AG04449 (cell line): ENCODE measurements around the gene TOR2A.
A peak's percentile ranks its signal among the peaks of the same experiment; 100 is the strongest.

Experiments used
- CTCF ChIA-PET: fragments of 350-600 bp; formaldehyde crosslinking; extraction: SDS; loops from one replicate; lab custom pipeline; 2021; ENCODE audit warnings: antibody characterized with exemption; lab: Yijun Ruan, JAX
- POLR2A ChIA-PET: fragments of 400-600, 350-600 bp; formaldehyde crosslinking; extraction: SDS; loops from one replicate; lab custom pipeline; 2020; ENCODE audit warnings: antibody characterized with exemption, inconsistent platforms; lab: Yijun Ruan, JAX
- DNase-seq: peaks from one replicate; pipeline ENCODE4 v3.0.0-alpha.2; 2010; ENCODE audit warnings: low read depth, low spot score
- H3K4me3 ChIP-seq: 2 replicates; pipeline ENCODE4 v1.5.1; 2011; ENCODE audit warnings: low read depth, mild to moderate bottlenecking, control low read depth, low read length
- TF ChIP-seq, protein P1 (sequence below): IDR thresholded peaks from one replicate; pipeline ENCODE4 v1.5.1; 2011; ENCODE audit warnings: mild to moderate bottlenecking, moderate library complexity, low read length, control low read depth, inconsistent platforms; ENCODE audit not compliant: insufficient read depth; ENCODE audit errors: missing control alignments

The TOR2A gene

DNA sequence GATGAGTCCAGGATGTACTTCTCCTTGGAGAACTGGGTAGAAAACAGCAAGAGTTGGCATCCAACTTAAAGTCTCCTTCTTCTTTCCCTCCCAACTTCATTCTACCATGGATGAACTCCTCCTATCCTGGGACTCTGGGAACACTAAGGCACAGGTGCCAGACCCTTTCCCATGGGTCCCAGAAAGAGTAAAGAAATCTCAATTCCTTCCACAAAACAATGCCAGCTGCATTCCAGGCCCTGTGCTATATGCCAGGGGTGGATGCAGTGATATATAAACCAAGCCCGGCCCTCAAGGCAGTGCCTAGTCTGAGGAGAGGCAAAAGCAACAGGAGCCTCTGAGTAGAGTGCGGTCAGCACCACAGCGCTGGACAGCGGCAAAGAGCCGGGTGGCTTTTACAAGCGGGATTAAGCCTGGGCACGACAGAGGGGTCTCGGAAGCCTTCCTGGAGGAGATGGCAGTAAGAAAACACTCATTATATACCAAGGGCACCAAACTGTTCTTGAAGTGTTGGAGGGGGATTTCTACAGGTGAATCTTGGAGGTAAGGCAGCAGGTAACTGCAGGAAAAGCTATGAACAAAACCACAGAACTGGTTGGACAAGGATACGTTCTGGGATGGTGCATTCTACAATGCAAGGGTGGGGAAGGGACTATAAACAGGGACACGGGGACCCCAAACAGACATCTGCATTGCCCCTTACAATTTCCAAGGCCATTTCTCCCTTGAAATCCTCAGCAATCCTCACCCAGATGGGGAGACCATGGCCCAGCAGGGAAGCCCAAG is 16.4 kb upstream of the TOR2A start:
- ChIA-PET CTCF (interaction anchor here (0.5 to 1.4 kb wide), 2 partner anchors 16 to 132 kb away, joined by 3 read pairs; partner anchors contain the start of gene TOR2A), POLR2A (no interaction called here)
- H3K4me3 ChIP-seq, result no peak overlapping the region
- DNase-seq, result no peak
- TF ChIP-seq, protein P1, sequence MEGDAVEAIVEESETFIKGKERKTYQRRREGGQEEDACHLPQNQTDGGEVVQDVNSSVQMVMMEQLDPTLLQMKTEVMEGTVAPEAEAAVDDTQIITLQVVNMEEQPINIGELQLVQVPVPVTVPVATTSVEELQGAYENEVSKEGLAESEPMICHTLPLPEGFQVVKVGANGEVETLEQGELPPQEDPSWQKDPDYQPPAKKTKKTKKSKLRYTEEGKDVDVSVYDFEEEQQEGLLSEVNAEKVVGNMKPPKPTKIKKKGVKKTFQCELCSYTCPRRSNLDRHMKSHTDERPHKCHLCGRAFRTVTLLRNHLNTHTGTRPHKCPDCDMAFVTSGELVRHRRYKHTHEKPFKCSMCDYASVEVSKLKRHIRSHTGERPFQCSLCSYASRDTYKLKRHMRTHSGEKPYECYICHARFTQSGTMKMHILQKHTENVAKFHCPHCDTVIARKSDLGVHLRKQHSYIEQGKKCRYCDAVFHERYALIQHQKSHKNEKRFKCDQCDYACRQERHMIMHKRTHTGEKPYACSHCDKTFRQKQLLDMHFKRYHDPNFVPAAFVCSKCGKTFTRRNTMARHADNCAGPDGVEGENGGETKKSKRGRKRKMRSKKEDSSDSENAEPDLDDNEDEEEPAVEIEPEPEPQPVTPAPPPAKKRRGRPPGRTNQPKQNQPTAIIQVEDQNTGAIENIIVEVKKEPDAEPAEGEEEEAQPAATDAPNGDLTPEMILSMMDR, result no peak

DNA sequence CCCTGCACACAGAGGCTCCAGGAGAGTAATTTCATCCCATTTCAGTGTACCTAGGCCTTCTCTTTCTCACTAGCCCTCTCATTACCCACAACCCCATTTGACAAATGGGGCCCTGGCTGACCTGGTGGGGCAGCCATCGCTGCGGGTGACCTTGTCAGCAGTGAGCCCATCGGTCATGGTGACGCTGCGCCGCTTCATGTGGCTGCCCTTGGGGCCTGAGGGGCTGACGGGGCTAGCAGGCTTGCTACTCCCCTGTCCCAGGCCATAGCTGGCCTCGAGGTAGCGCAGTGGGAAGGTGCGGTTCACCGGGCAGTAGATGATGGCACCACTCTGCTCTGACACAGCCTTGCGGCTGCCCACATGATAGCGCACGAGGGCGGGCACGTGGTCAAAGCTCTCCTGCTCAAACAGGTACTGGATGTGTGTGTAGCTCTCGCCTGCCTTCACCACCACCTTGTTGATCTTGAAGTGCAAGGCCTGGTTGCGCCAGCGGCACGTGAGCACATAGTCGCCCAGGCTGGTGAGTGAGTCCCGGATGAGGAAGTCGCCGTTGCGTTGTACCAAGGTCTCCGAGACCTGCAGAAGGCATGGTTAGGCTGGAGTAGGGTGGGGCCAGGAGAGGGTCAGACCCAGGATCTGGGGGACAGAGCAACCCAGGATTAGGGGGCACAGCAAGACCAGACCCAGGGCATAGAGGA is 14.1 kb upstream of the TOR2A start:
- DNase-seq, result no peak
- TF ChIP-seq, protein P1, result no peak
- H3K4me3 ChIP-seq, result no peak overlapping the region
- ChIA-PET POLR2A (no interaction called here), CTCF (interaction anchor here (0.5 to 1.5 kb wide), 3 partner anchors 14 to 26 kb away, joined by 3 to 6 read pairs (median 3); partner anchors contain the start of gene TOR2A)

- H3K4me3 ChIP-seq, result no peak overlapping the region
Observed at GRCh38 chr9:127746959-127747569, 12.0 kb upstream of the TOR2A start.

GRCh38 chr9:127744398-127745110 is 9.5 kb upstream of the TOR2A start:
- CTCF ChIA-PET, result interaction anchor here (1.5 to 4.7 kb wide), 4 partner anchors 9 to 177 kb away, joined by 5 to 30 read pairs (median 8); partner anchors contain the start of genes CDK9 and TOR2A
- POLR2A ChIA-PET, result interaction anchor here (0.5 to 0.8 kb wide), 2 partner anchors 21 to 47 kb away, joined by 3 read pairs; no protein-coding TSS in a partner anchor

More at GRCh38 chr9:127746959-127747569, 12.0 kb upstream of the TOR2A start:
- no peak for DNase-seq
- TF ChIP-seq, protein P1, result no peak
- POLR2A ChIA-PET, result interaction anchor here (0.6 kb wide), 1 partner anchor 14 kb away, joined by 5 read pairs; no protein-coding TSS in a partner anchor
- CTCF ChIA-PET, result no interaction called here

DNA sequence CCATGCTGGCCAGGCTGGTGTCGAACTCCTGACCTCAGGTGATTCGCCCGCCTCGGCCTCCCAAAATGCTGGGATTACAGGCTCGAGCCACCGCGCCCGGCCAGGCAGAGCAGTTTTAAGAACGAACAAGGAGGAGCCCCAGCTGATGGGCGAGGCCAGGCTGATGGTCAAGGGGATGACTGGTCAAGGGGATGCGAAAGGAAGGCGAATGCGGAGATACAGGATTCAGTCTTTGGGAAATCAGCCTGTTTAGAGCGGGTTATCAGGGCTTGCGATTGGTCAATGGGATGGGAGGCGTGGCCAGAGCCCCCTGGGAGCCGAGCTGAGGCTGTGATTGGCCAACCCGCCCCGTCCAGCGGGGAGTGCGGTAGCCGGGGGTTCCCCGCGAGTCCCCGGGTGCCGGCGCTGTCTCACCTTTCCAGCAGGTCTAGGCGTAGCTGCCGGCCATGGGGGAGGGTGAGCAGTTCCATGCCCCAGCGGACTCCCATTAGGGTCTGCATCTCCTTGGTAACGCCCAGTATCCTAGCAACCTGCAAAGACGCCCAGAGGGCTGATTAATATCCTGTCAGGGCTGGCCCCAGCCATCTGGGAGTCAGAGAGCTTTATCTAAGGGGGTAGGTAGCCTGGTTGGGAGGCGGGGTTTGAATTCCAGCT is 7.5 kb upstream of the TOR2A start:
- TF ChIP-seq, protein P1, result no peak
- DNase-seq, result no peak
- POLR2A ChIA-PET, result no interaction called here
- CTCF ChIA-PET, result interaction anchor here (0.6 to 9.5 kb wide), 12 partner anchors 7 to 217 kb away, joined by 3 to 115 read pairs (median 4); partner anchors contain the start of genes CDK9 and TOR2A
- H3K4me3 ChIP-seq, result peak overlapping the region; percentile 51

More at GRCh38 chr9:127744398-127745110, 9.5 kb upstream of the TOR2A start:
- DNase-seq, result no peak
- TF ChIP-seq, protein P1, result no peak
- no peak overlapping the region for H3K4me3 ChIP-seq
